ENCODE data around the gene CLEC4G.

The CLEC4G gene

DNA sequence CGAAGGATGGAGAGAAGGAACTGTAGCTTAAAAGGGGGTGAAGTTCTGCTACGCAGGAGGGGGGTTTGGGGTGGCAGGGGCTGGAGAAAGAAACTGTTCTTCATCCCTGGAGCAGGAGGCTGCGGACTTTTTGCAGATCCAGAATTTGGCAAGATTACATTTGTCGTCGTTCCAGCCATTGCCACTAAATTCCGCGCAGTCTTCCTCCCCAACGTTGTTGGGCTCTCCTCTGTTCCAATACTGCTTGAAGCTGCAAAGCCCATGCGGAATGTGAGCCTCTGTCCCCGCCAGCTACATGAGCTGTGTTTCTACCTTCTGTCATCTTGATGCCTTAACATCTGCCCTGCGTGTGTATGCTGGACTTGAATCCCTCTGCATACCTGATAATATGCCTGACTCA is 11.1 kb upstream of the CLEC4G start:
- no peak overlapping the region for H2AFZ ChIP-seq (ENCODE audit: low read length)
- TF ChIP-seq CTCF (conservative IDR thresholded peaks at IDR 0.05; ENCODE audit: low read length): no peak
- no peak for TF ChIP-seq EZH2phosphoT487 (IDR thresholded peaks at IDR 0.05; ENCODE audit: borderline replicate concordance)
- no peaks in the 10 kb centered on the region for H3K36me3 ChIP-seq (ENCODE audit: insufficient read depth, low read length)

GRCh38 chr19:7742575-7742974 is 10.7 kb upstream of the CLEC4G start:
- H3K27me3 ChIP-seq (ENCODE audit: insufficient read depth, low read length, poor library complexity, severe bottlenecking): no peaks in the 10 kb centered on the region
- H3K4me2 ChIP-seq (ENCODE audit: low read depth, low read length, poor library complexity, severe bottlenecking): no peak overlapping the region
- no peaks in the 10 kb centered on the region for H3K9me3 ChIP-seq (ENCODE audit: insufficient read depth, low read depth, low read length)

More for the DNA sequence above, 11.1 kb upstream of the CLEC4G start:
- Histone ChIP-seq H3K9me3 (ENCODE audit: insufficient read depth, low read depth, low read length) (no peaks in the 10 kb centered on the region), H3K9me2 (replicated peaks; ENCODE audit: low read depth, low read length) (no peaks in the 10 kb centered on the region), H4K20me1 (ENCODE audit: insufficient read depth, low read length, poor library complexity, severe bottlenecking) (no peaks in the 10 kb centered on the region), H3K4me1 (ENCODE audit: insufficient read depth, low read length, poor library complexity, severe bottlenecking) (no peaks in the 10 kb centered on the region), H3K4me3 (ENCODE audit: low read length, poor library complexity, severe bottlenecking) (no peak overlapping the region), H3K27me3 (ENCODE audit: insufficient read depth, low read length, poor library complexity, severe bottlenecking) (no peaks in the 10 kb centered on the region), H3F3A (ENCODE audit: low read depth) (no peaks in the 10 kb centered on the region), H3K9ac (ENCODE audit: low read depth, low read length, poor library complexity, severe bottlenecking) (no peak overlapping the region), H3K79me2 (ENCODE audit: insufficient read depth, low read length) (no peaks in the 10 kb centered on the region), H3K4me2 (ENCODE audit: low read depth, low read length, poor library complexity, severe bottlenecking) (no peak overlapping the region)

DNA sequence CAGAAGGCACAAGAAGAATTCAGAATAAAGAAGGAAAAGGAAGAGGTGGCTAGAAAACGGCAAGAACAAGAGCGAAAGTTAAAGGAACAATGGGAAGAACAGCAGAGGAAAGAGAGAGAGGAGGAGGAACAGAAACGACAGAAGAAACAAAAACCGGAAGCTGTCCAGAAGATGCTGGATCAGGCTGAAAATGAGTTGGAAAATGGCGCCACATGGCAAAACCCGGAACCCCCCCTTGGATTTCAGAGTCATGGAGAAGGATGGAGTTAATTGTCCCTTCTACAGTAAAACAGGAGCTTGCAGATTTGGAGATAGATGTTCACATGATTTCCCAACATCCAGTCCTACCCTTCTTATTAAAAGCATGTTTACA is 8.8 kb upstream of the CLEC4G start:
- Histone ChIP-seq H2AFZ (ENCODE audit: low read length) (no peak overlapping the region), H3K9me2 (replicated peaks; ENCODE audit: low read depth, low read length) (no peaks in the 10 kb centered on the region), H3K27me3 (ENCODE audit: insufficient read depth, low read length, poor library complexity, severe bottlenecking) (no peaks in the 10 kb centered on the region), H3F3A (ENCODE audit: low read depth) (no peaks in the 10 kb centered on the region), H3K9me3 (ENCODE audit: insufficient read depth, low read depth, low read length) (no peaks in the 10 kb centered on the region), H3K9ac (ENCODE audit: low read depth, low read length, poor library complexity, severe bottlenecking) (no peak overlapping the region), H4K20me1 (ENCODE audit: insufficient read depth, low read length, poor library complexity, severe bottlenecking) (no peaks in the 10 kb centered on the region), H3K4me1 (ENCODE audit: insufficient read depth, low read length, poor library complexity, severe bottlenecking) (no peaks in the 10 kb centered on the region), H3K4me3 (ENCODE audit: low read length, poor library complexity, severe bottlenecking) (no peak overlapping the region), H3K4me2 (ENCODE audit: low read depth, low read length, poor library complexity, severe bottlenecking) (no peak overlapping the region), H3K36me3 (ENCODE audit: insufficient read depth, low read length) (no peaks in the 10 kb centered on the region), H3K79me2 (ENCODE audit: insufficient read depth, low read length) (no peaks in the 10 kb centered on the region)
- TF ChIP-seq CTCF (conservative IDR thresholded peaks at IDR 0.05; ENCODE audit: low read length) (no peak), EZH2phosphoT487 (IDR thresholded peaks at IDR 0.05; ENCODE audit: borderline replicate concordance) (no peak)

More at GRCh38 chr19:7742575-7742974, 10.7 kb upstream of the CLEC4G start:
- no peak overlapping the region for H2AFZ ChIP-seq (ENCODE audit: low read length)
- H3F3A ChIP-seq (ENCODE audit: low read depth): no peaks in the 10 kb centered on the region
- H3K4me1 ChIP-seq (ENCODE audit: insufficient read depth, low read length, poor library complexity, severe bottlenecking): no peaks in the 10 kb centered on the region
- no peaks in the 10 kb centered on the region for H3K36me3 ChIP-seq (ENCODE audit: insufficient read depth, low read length)
- no peak overlapping the region for H3K4me3 ChIP-seq (ENCODE audit: low read length, poor library complexity, severe bottlenecking)
- no peaks in the 10 kb centered on the region for H3K9me2 ChIP-seq (replicated peaks; ENCODE audit: low read depth, low read length)
- TF ChIP-seq EZH2phosphoT487 (IDR thresholded peaks at IDR 0.05; ENCODE audit: borderline replicate concordance) (no peak), CTCF (conservative IDR thresholded peaks at IDR 0.05; ENCODE audit: low read length) (no peak)
- H4K20me1 ChIP-seq (ENCODE audit: insufficient read depth, low read length, poor library complexity, severe bottlenecking): no peaks in the 10 kb centered on the region
- H3K79me2 ChIP-seq (ENCODE audit: insufficient read depth, low read length): no peaks in the 10 kb centered on the region
- H3K9ac ChIP-seq (ENCODE audit: low read depth, low read length, poor library complexity, severe bottlenecking): no peak overlapping the region
